Neural cell (in vitro differentiated cells): ENCODE measurements around the gene COL6A2. TPM values are rescaled to one million over a fixed set of nuclear protein-coding genes. Genes with fewer than 3 reads are reported as not detected.

Source experiments
- H2AFZ ChIP-seq: fragments of 200-600, 300-800 bp; sonication (generic), shearing (Covaris generic); 2 replicates; pipeline ENCODE4 v1.6.0; 2014; ENCODE audit warnings: low read depth, mild to moderate bottlenecking, antibody characterized with exemption, low read length, moderate library complexity
- H3F3A ChIP-seq: fragments of 200-600 bp; shearing (Covaris generic); 2 replicates; pipeline ENCODE4 v1.6.1; 2016; ENCODE audit warnings: mild to moderate bottlenecking, moderate library complexity, mixed read lengths, antibody characterized with exemption, low read length; ENCODE audit not compliant: insufficient read depth, poor library complexity, severe bottlenecking
- H3K27ac ChIP-seq: fragments of 200-600, 300-800 bp; sonication (generic), shearing (Covaris generic); 2 replicates; pipeline ENCODE4 v1.5.1; 2014; ENCODE audit warnings: mild to moderate bottlenecking, low read length, moderate library complexity
- H3K27me3 ChIP-seq: fragments of 300-800, 200-600 bp; sonication (generic), shearing (Covaris generic); 2 replicates; pipeline ENCODE4 v1.6.0; 2014; ENCODE audit warnings: mild to moderate bottlenecking, low read depth, low read length, moderate library complexity; ENCODE audit not compliant: insufficient read depth
- H3K36me3 ChIP-seq: fragments of 300-800, 200-600 bp; sonication (generic), shearing (Covaris generic); 2 replicates; pipeline ENCODE4 v1.5.1; 2014; ENCODE audit warnings: mild to moderate bottlenecking, antibody characterized with exemption, low read length, moderate library complexity; ENCODE audit not compliant: insufficient read depth
- H3K4me2 ChIP-seq: fragments of 300-800, 200-600 bp; sonication (generic), shearing (Covaris generic); 2 replicates; pipeline ENCODE4 v1.6.0; 2014; ENCODE audit warnings: mild to moderate bottlenecking, low read length
- H3K4me3 ChIP-seq: fragments of 300-800, 200-600 bp; sonication (generic), shearing (Covaris generic); 2 replicates; pipeline ENCODE4 v1.5.1; 2014; ENCODE audit warnings: mild to moderate bottlenecking, low read length, moderate library complexity
- H3K79me2 ChIP-seq: fragments of 200-600 bp; shearing (Covaris generic); replicated peaks from 2 replicates; pipeline ENCODE4 v1.6.0; 2014; ENCODE audit warnings: mild to moderate bottlenecking, low read length, moderate library complexity; ENCODE audit not compliant: insufficient read depth
- H3K9ac ChIP-seq: fragments of 300-800, 200-600 bp; sonication (generic), shearing (Covaris generic); 2 replicates; pipeline ENCODE4 v1.6.1; 2016; ENCODE audit warnings: mild to moderate bottlenecking, low read length, mixed read lengths
- H3K9me2 ChIP-seq: fragments of 200-600 bp; shearing (Covaris generic); 2 replicates; pipeline ENCODE4 v1.6.1; 2016; ENCODE audit warnings: mild to moderate bottlenecking, low read length, mixed read lengths; ENCODE audit not compliant: insufficient read depth
- H3K9me3 ChIP-seq: fragments of 200-600, 300-800 bp; sonication (generic), shearing (Covaris generic); 2 replicates; pipeline ENCODE4 v1.6.1; 2016; ENCODE audit warnings: mild to moderate bottlenecking, mixed run types, low read length, moderate library complexity, mixed read lengths
- H4K20me1 ChIP-seq: fragments of 200-600 bp; shearing (Covaris generic); 2 replicates; pipeline ENCODE4 v1.6.1; 2016; ENCODE audit warnings: mild to moderate bottlenecking, mixed run types; ENCODE audit not compliant: insufficient read depth
- EP300 ChIP-seq: fragments of 450-650 bp; conservative IDR thresholded peaks from 2 replicates; pipeline ENCODE4 v1.6.1; 2014; ENCODE audit warnings: antibody characterized with exemption, mild to moderate bottlenecking, moderate library complexity; ENCODE audit not compliant: poor library complexity, severe bottlenecking
- MXI1 ChIP-seq: fragments of 450-650 bp; conservative IDR thresholded peaks from 2 replicates; pipeline ENCODE4 v1.6.1; 2014; ENCODE audit warnings: antibody characterized with exemption, mild to moderate bottlenecking; ENCODE audit not compliant: poor library complexity, severe bottlenecking
- POLR2AphosphoS5 ChIP-seq: IDR thresholded peaks from 2 replicates; pipeline ENCODE4 v1.6.1; 2012
- RAD21 ChIP-seq: fragments of 450-650 bp; conservative IDR thresholded peaks from 2 replicates; pipeline ENCODE4 v1.6.1; 2014; ENCODE audit warnings: antibody characterized with exemption, mild to moderate bottlenecking, moderate library complexity
- SMC3 ChIP-seq: fragments of 450-650 bp; conservative IDR thresholded peaks from 2 replicates; pipeline ENCODE4 v1.6.1; 2014; ENCODE audit warnings: antibody characterized with exemption, mild to moderate bottlenecking, moderate library complexity; ENCODE audit not compliant: poor library complexity
- TAF1 ChIP-seq: IDR thresholded peaks from 2 replicates; pipeline ENCODE4 v1.6.1; 2012; ENCODE audit warnings: low read depth
- polyA plus RNA-seq: library from polyadenylated mRNA; depleted of rRNA; stranded (reverse); fragments of >200 nt; gene quantifications from 2 replicates; pipeline ENCODE4 v1.2.3, GENCODE V29; 2014
- TF ChIP-seq, protein P1 (sequence below): IDR thresholded peaks from 2 replicates; pipeline ENCODE4 v1.6.1; 2012; ENCODE audit warnings: borderline replicate concordance
- TF ChIP-seq, protein P2 (sequence below): fragments of 450-650 bp; IDR thresholded peaks from 2 replicates; pipeline ENCODE4 v1.5.1; 2014; ENCODE audit warnings: antibody characterized with exemption, mild to moderate bottlenecking, moderate library complexity; ENCODE audit not compliant: poor library complexity, severe bottlenecking

Gene COL6A2
- polyA plus RNA-seq, 1 donor from 2014 or later, result not detected

DNA sequence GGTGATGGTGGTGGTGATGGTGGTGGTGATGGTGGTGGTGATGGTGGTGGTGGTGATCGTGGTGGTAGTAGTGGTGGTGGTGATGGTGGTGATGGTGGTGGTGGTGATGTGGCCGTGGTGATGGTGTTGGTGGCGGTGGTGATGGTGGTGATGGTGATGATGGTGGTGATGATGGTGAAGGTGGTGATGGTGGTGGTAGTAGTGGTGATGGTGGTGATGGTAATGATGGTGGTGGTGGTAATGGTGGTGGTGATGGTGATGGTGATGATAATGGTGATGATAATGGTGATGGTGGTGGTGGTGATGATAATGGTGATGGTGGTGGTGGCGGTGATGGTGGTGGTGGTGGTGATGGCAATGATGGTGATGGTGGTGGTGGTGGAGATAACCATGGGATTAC, 6.8 kb upstream of the COL6A2 start:
- TF ChIP-seq, protein P1, sequence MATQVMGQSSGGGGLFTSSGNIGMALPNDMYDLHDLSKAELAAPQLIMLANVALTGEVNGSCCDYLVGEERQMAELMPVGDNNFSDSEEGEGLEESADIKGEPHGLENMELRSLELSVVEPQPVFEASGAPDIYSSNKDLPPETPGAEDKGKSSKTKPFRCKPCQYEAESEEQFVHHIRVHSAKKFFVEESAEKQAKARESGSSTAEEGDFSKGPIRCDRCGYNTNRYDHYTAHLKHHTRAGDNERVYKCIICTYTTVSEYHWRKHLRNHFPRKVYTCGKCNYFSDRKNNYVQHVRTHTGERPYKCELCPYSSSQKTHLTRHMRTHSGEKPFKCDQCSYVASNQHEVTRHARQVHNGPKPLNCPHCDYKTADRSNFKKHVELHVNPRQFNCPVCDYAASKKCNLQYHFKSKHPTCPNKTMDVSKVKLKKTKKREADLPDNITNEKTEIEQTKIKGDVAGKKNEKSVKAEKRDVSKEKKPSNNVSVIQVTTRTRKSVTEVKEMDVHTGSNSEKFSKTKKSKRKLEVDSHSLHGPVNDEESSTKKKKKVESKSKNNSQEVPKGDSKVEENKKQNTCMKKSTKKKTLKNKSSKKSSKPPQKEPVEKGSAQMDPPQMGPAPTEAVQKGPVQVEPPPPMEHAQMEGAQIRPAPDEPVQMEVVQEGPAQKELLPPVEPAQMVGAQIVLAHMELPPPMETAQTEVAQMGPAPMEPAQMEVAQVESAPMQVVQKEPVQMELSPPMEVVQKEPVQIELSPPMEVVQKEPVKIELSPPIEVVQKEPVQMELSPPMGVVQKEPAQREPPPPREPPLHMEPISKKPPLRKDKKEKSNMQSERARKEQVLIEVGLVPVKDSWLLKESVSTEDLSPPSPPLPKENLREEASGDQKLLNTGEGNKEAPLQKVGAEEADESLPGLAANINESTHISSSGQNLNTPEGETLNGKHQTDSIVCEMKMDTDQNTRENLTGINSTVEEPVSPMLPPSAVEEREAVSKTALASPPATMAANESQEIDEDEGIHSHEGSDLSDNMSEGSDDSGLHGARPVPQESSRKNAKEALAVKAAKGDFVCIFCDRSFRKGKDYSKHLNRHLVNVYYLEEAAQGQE, result no peak
- TF ChIP-seq TAF1 (no peak), SMC3 (no peak), MXI1 (no peak), POLR2AphosphoS5 (no peak), RAD21 (no peak)
- TF ChIP-seq, protein P2, sequence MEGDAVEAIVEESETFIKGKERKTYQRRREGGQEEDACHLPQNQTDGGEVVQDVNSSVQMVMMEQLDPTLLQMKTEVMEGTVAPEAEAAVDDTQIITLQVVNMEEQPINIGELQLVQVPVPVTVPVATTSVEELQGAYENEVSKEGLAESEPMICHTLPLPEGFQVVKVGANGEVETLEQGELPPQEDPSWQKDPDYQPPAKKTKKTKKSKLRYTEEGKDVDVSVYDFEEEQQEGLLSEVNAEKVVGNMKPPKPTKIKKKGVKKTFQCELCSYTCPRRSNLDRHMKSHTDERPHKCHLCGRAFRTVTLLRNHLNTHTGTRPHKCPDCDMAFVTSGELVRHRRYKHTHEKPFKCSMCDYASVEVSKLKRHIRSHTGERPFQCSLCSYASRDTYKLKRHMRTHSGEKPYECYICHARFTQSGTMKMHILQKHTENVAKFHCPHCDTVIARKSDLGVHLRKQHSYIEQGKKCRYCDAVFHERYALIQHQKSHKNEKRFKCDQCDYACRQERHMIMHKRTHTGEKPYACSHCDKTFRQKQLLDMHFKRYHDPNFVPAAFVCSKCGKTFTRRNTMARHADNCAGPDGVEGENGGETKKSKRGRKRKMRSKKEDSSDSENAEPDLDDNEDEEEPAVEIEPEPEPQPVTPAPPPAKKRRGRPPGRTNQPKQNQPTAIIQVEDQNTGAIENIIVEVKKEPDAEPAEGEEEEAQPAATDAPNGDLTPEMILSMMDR, result no peak
- Histone ChIP-seq H3F3A (no peaks in the 10 kb centered on the region), H3K27ac (no peak overlapping the region), H3K9ac (no peak overlapping the region), H3K9me3 (no peaks in the 10 kb centered on the region), H3K36me3 (no peaks in the 10 kb centered on the region), H2AFZ (no peak overlapping the region), H3K79me2 (no peaks in the 10 kb centered on the region), H3K27me3 (no peaks in the 10 kb centered on the region), H4K20me1 (no peaks in the 10 kb centered on the region), H3K4me3 (no peak overlapping the region), H3K4me2 (no peak overlapping the region), H3K9me2 (no peaks in the 10 kb centered on the region)

DNA sequence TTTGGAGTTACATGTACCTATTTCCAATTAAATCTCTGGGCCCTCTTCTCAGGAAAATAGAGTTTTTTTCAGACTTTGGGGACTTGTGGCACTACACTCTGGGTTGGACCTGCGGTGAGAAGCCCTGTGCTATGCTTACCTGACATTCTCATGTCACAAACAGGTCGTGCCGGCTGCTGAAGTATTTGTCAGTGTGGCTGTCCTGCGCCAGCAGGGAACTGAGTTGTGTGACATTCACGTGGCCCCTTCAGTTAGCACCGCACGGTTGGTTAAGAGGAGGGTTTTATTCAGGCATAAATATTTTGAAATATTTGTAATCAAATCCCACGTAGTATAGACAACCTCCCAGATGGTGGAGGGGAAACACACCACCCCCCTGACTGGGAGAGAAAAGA, 6.3 kb upstream of the COL6A2 start:
- H2AFZ ChIP-seq, result no peak overlapping the region
- H3K9me3 ChIP-seq, result no peaks in the 10 kb centered on the region
- H3K4me3 ChIP-seq, result no peak overlapping the region
- no peaks in the 10 kb centered on the region for H3K9me2 ChIP-seq
- no peak overlapping the region for H3K4me2 ChIP-seq
- peaks cover under 1% of the 10 kb centered on the region for H3K27me3 ChIP-seq
- TF ChIP-seq, protein P2, result no peak
- no peak for TF ChIP-seq MXI1
- TF ChIP-seq, protein P1, result no peak
- TF ChIP-seq EP300, result no peak
- no peak for TF ChIP-seq TAF1
- H3K36me3 ChIP-seq, result no peaks in the 10 kb centered on the region
- no peak overlapping the region for H3K9ac ChIP-seq
- no peak overlapping the region for H3K27ac ChIP-seq
- H3F3A ChIP-seq, result no peaks in the 10 kb centered on the region
- no peaks in the 10 kb centered on the region for H4K20me1 ChIP-seq
- H3K79me2 ChIP-seq, result no peaks in the 10 kb centered on the region
